ENCODE data around the gene RASSF6.
"Not testable (repeated sequence)": the region's sequence is repeated elsewhere in the genome, so short reads cannot be mapped to it uniquely, and the experiment has no call there.

The RASSF6 gene

GRCh38 chr4:73620115-73620792 is at the start of gene RASSF6:
Gene RASSF6 (minus strand): TSS chr4:73620436. CDS start chr4:73611795, 8,641 bp downstream.
- DNase-seq = peak; percentile 7 to 20 (median 11)

- no peak for DNase-seq
Observed at GRCh38 chr4:73669410-73670183, 49.4 kb upstream of the RASSF6 start.

- no peak for DNase-seq
Observed at GRCh38 chr4:73668782-73669201, 48.6 kb upstream of the RASSF6 start.

GRCh38 chr4:73665924-73666323 is 45.7 kb upstream of the RASSF6 start:
- not testable (repeated sequence) for DNase-seq

- no peak for DNase-seq
Observed at GRCh38 chr4:73664470-73664869, 44.2 kb upstream of the RASSF6 start.

GRCh38 chr4:73663576-73663975 is 43.3 kb upstream of the RASSF6 start:
- DNase-seq = peak in 2 of 3 donors; percentile 23 to 47

GRCh38 chr4:73662709-73663546 is 42.7 kb upstream of the RASSF6 start:
- DNase-seq = peak; percentile 67 to 86 (median 82)

GRCh38 chr4:73661646-73662119 is 41.4 kb upstream of the RASSF6 start:
- peak; percentile 60 to 94 (median 89) for DNase-seq

GRCh38 chr4:73660808-73661207 is 40.6 kb upstream of the RASSF6 start:
- no peak for DNase-seq

GRCh38 chr4:73653695-73654106 is 33.5 kb upstream of the RASSF6 start:
- peak; percentile 55 to 71 (median 56) for DNase-seq

- DNase-seq = no peak
Observed at GRCh38 chr4:73650250-73650649, 30.0 kb upstream of the RASSF6 start.

GRCh38 chr4:73648478-73648877 is 28.2 kb upstream of the RASSF6 start:
- DNase-seq = no peak

GRCh38 chr4:73646117-73646516 is 25.9 kb upstream of the RASSF6 start:
- no peak for DNase-seq

GRCh38 chr4:73631565-73632226 is 11.5 kb upstream of the RASSF6 start:
- no peak for DNase-seq

- not testable (repeated sequence) for DNase-seq
Observed at GRCh38 chr4:73628834-73629233, 8.6 kb upstream of the RASSF6 start.

GRCh38 chr4:73621357-73621756 is 1.1 kb upstream of the RASSF6 start:
- no peak for DNase-seq

- no peak for DNase-seq
Observed at GRCh38 chr4:73619346-73619745, 890 bp downstream of the RASSF6 start.

GRCh38 chr4:73617256-73617655 is 3.0 kb downstream of the RASSF6 start:
- DNase-seq = no peak

- no peak for DNase-seq
Observed at GRCh38 chr4:73615613-73616012, 4.6 kb downstream of the RASSF6 start.

- no peak for DNase-seq
Observed at GRCh38 chr4:73614311-73614867, 5.8 kb downstream of the RASSF6 start.

- DNase-seq = no peak
Observed at GRCh38 chr4:73613130-73613529, 7.1 kb downstream of the RASSF6 start.

GRCh38 chr4:73612032-73612431 is 8.2 kb downstream of the RASSF6 start:
- no peak for DNase-seq

Data from suppressor macrophage treated with lipopolysaccharide for 1 hour (primary cell).